Osteocyte (in vitro differentiated cells): ENCODE data around the gene AKAP10. TPM values are rescaled to one million over a fixed set of nuclear protein-coding genes. Genes with fewer than 3 reads are reported as not detected.

Source experiments
- DNase-seq: peaks from one replicate; pipeline ENCODE4 v3.0.0; 2021; ENCODE audit warnings: mixed read lengths; ENCODE audit not compliant: unreplicated experiment; ENCODE audit errors: extremely low spot score
- H3K27ac Mint-ChIP-seq: one replicate; pipeline ENCODE4 v1.8.0; 2021; ENCODE audit warnings: mild to moderate bottlenecking, mixed read lengths; ENCODE audit not compliant: unreplicated experiment
- H3K27me3 Mint-ChIP-seq: one replicate; pipeline ENCODE4 v1.8.0; 2021; ENCODE audit warnings: mixed read lengths; ENCODE audit not compliant: unreplicated experiment
- H3K36me3 Mint-ChIP-seq: one replicate; pipeline ENCODE4 v1.8.0; 2021; ENCODE audit warnings: mixed read lengths; ENCODE audit not compliant: unreplicated experiment
- H3K4me1 Mint-ChIP-seq: one replicate; pipeline ENCODE4 v1.8.0; 2021; ENCODE audit warnings: mixed read lengths; ENCODE audit not compliant: unreplicated experiment
- H3K4me3 Mint-ChIP-seq: one replicate; pipeline ENCODE4 v1.8.0; 2021; ENCODE audit warnings: mild to moderate bottlenecking, moderate library complexity, mixed read lengths; ENCODE audit not compliant: unreplicated experiment
- H3K9me3 Mint-ChIP-seq: one replicate; pipeline ENCODE4 v1.8.0; 2021; ENCODE audit warnings: mixed read lengths; ENCODE audit not compliant: unreplicated experiment
- total RNA-seq: library from RNA; stranded (reverse); gene quantifications from 2 replicates; pipeline ENCODE4 v1.2.1, GENCODE V29; 2021
- TF ChIP-seq, protein P1 (sequence below): fragments of 200-600 bp; sonication (generic); IDR thresholded peaks from 2 replicates; pipeline ENCODE4 v1.5.0; 2021; ENCODE audit warnings: antibody characterized with exemption, mild to moderate bottlenecking, moderate library complexity

The AKAP10 gene
- total RNA-seq, 1 donor from 2014 or later, result 34.4 TPM

DNA sequence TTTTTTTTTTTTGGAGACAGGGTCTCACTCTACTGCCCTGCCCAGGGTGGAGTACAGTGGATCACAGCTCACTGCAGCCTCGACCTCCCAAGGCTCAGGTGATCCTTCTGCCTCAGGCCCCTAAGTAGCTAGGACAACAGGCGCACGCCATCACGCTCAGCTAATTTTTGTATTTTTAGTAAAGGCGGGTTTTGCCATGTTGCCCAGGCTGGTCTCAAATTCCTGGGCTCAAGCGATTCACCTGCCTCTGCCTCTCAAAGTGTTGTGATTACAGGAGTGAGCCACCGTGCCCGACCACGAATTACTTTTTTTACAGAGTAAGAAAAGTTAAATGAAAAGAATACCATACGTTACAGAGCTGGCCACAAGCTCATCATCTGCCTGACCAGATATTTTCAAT is 38.9 kb downstream of the AKAP10 start:
- no peak for DNase-seq
- no peaks in the 10 kb centered on the region for H3K27me3 Mint-ChIP-seq
- H3K36me3 Mint-ChIP-seq, result peaks cover 43% of the 10 kb centered on the region
- peaks cover 1% of the 10 kb centered on the region for H3K4me1 Mint-ChIP-seq
- H3K27ac Mint-ChIP-seq, result no peak overlapping the region
- no peak overlapping the region for H3K4me3 Mint-ChIP-seq
- TF ChIP-seq, protein P1, sequence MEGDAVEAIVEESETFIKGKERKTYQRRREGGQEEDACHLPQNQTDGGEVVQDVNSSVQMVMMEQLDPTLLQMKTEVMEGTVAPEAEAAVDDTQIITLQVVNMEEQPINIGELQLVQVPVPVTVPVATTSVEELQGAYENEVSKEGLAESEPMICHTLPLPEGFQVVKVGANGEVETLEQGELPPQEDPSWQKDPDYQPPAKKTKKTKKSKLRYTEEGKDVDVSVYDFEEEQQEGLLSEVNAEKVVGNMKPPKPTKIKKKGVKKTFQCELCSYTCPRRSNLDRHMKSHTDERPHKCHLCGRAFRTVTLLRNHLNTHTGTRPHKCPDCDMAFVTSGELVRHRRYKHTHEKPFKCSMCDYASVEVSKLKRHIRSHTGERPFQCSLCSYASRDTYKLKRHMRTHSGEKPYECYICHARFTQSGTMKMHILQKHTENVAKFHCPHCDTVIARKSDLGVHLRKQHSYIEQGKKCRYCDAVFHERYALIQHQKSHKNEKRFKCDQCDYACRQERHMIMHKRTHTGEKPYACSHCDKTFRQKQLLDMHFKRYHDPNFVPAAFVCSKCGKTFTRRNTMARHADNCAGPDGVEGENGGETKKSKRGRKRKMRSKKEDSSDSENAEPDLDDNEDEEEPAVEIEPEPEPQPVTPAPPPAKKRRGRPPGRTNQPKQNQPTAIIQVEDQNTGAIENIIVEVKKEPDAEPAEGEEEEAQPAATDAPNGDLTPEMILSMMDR, result no peak
- H3K9me3 Mint-ChIP-seq, result no peaks in the 10 kb centered on the region

DNA sequence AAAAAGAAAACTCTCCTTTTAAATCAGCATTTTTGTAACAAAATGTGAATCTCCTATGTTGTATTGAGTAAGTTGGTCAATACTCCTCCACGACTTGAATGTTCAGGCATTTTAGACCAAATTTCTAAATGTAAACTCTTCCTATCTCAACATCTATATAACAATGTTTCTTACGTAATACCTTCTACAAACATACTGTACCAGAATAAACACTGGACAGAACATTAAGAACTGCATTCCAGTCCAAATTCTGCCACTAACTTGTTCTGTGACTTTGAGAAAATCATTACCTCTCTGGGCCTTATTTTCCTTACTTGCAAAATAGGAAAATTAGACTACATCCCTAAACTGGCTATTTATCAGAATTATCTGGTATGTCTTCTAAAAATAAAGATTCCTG is 40.1 kb downstream of the AKAP10 start:
- TF ChIP-seq, protein P1, result no peak
- Mint-ChIP-seq H3K27me3 (no peaks in the 10 kb centered on the region), H3K27ac (no peak overlapping the region), H3K4me3 (no peak overlapping the region), H3K9me3 (no peaks in the 10 kb centered on the region), H3K4me1 (peaks cover 1% of the 10 kb centered on the region), H3K36me3 (peaks cover 43% of the 10 kb centered on the region)
- no peak for DNase-seq

DNA sequence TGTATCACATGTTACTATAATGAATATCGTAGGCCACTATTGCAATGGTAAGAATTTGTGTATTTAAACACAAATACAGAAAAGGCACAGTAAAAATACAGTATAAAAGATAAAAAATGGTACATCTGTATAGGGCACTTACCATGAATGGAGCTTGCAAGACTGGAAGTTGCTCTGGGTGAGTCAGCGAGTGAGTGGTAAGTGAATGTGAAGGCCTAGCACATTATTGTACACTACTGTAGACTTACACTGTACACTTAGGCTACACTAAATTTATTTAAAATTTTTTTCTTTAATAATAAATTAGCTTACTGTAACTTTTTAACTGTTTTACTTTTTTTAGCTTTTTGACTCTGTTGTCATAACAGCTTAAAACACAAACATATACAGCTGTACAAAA is 42.5 kb downstream of the AKAP10 start:
- H3K4me1 Mint-ChIP-seq, result no peaks in the 10 kb centered on the region
- no peaks in the 10 kb centered on the region for H3K27me3 Mint-ChIP-seq
- no peaks in the 10 kb centered on the region for H3K9me3 Mint-ChIP-seq
- no peak overlapping the region for H3K27ac Mint-ChIP-seq
- DNase-seq, result no peak
- no peak overlapping the region for H3K4me3 Mint-ChIP-seq
- TF ChIP-seq, protein P1, result no peak
- peaks cover 47% of the 10 kb centered on the region for H3K36me3 Mint-ChIP-seq

DNA sequence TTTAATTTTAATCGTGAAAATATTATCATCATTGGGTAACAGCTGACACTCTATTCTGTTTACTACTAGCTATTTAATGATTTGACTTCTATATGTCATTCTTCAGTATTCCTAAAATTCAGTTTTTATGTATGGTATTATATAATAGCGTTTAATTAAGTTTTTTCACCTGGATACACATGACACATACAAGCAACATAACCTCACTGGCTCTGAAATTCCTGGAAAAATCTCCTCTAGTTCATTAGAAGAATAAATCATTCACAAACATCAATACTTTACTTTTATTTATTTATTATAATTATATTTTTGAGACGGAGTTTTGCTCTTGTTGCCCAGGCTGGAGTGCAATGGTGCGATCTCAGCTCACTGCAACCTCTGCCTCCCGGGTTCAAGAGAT is 44.0 kb downstream of the AKAP10 start:
- H3K9me3 Mint-ChIP-seq, result no peaks in the 10 kb centered on the region
- TF ChIP-seq, protein P1, result no peak
- H3K4me3 Mint-ChIP-seq, result no peak overlapping the region
- DNase-seq, result no peak
- no peak overlapping the region for H3K27ac Mint-ChIP-seq
- no peaks in the 10 kb centered on the region for H3K4me1 Mint-ChIP-seq
- H3K27me3 Mint-ChIP-seq, result no peaks in the 10 kb centered on the region
- H3K36me3 Mint-ChIP-seq, result peaks cover 46% of the 10 kb centered on the region

DNA sequence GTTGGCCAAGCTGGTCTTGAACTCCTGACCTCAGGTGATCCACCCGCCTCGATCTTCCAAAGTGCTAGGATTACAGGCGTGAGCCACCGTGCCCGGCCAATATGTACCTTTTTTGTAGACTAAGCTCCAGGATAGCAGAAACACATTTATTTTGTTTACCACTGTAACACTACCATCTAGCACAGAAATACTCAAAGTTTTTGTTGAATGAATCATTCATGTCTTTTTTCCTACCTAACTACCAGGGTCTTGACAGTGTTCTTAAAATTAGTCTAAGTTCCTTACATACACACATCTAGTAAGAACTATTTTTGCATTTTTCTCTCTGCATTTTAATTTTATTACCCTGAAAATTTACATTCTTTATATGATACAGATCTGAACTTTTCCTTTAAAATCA is 44.4 kb downstream of the AKAP10 start:
- no peaks in the 10 kb centered on the region for H3K9me3 Mint-ChIP-seq
- H3K27ac Mint-ChIP-seq, result no peak overlapping the region
- H3K36me3 Mint-ChIP-seq, result peaks cover 46% of the 10 kb centered on the region

More for the DNA sequence above, 44.4 kb downstream of the AKAP10 start:
- Mint-ChIP-seq H3K4me1 (no peaks in the 10 kb centered on the region), H3K27me3 (no peaks in the 10 kb centered on the region), H3K4me3 (no peak overlapping the region)
- no peak for DNase-seq
- TF ChIP-seq, protein P1, result no peak
